ENCODE data around the gene TMEM120B. TPM values are rescaled to one million over a fixed set of nuclear protein-coding genes. Genes with fewer than 3 reads are reported as not detected.

TMEM120B gene
- total and polyA plus RNA-seq, 2 of the 4 experiments (the other 2 are of a cell fraction): 10.6 to 18.4 TPM

DNA sequence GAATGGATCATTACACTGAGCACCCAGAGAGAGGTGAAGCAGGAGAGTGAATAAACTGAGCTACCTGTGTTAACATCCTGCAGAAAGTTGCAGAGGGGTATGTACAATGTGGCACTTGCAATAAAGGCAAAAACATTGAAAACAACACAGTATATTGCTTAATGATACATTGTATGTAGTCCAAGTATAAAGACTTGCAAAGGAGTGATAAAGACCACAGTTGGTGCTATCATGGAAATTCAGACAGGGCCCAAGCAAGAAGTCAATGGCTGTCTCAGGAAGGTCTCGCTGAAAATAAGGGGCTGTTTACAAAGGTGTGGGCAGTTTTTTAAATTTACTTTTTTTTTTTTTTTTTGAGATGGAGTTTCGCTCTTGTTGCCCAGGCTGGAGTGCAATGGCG is 10.0 kb downstream of the TMEM120B start:
- Histone ChIP-seq H3K36me3 (ENCODE audit: control insufficient read depth, insufficient read depth, low read length) (peaks cover 5% of the 10 kb centered on the region), H3K9me1 (ENCODE audit: insufficient read depth, low read length) (peaks cover 30% of the 10 kb centered on the region), H3K4ac (ENCODE audit: low read depth, low read length) (no peak overlapping the region), H3K14ac (replicated peaks; ENCODE audit: low read depth, low read length) (no peak overlapping the region), H4K8ac (ENCODE audit: low read depth in 2 of 2, low read length in 2 of 2) (no peak overlapping the region), H2AK9ac (replicated peaks; ENCODE audit: low read depth, low read length, poor library complexity) (no peak overlapping the region), H4K5ac (ENCODE audit: low read depth, low read length) (no peak overlapping the region), H2AK5ac (ENCODE audit: low read depth, low read length) (no peak overlapping the region), H3K56ac (ENCODE audit: extremely low read depth, insufficient read depth, low read length) (no peak overlapping the region), H3K79me1 (ENCODE audit: low read depth in 1 of 2, low read length in 2 of 2) (peaks cover 36 to 68% of the 10 kb centered on the region in 2 experiments), H3K18ac (ENCODE audit: low read depth, low read length) (no peak overlapping the region), H3K27me3 (ENCODE audit: control insufficient read depth, insufficient read depth, low read length) (no peaks in the 10 kb centered on the region), H2BK20ac (ENCODE audit: low read depth, low read length) (no peak overlapping the region), H3K9me3 (ENCODE audit: control insufficient read depth, insufficient read depth, low read length) (no peaks in the 10 kb centered on the region), H4K91ac (ENCODE audit: insufficient read depth, low read depth, low read length) (no peak overlapping the region), H2BK120ac (ENCODE audit: low read depth, low read length) (no peak overlapping the region), H3K27ac (ENCODE audit: insufficient read depth, low read length) (no peak overlapping the region), H3K4me1 (ENCODE audit: control insufficient read depth, insufficient read depth, low read length) (peaks cover 12% of the 10 kb centered on the region), H3K4me2 (ENCODE audit: low read depth, low read length) (no peak overlapping the region), H2AFZ (replicated peaks; ENCODE audit: low read length, poor library complexity) (no peak overlapping the region), H4K20me1 (ENCODE audit: insufficient read depth, low read length) (peaks cover 28% of the 10 kb centered on the region), H3K4me3 (ENCODE audit: insufficient read depth, low read depth, low read length) (no peak overlapping the region), H3K9ac (ENCODE audit: low read depth, low read length) (no peak overlapping the region), H2BK5ac (ENCODE audit: low read depth, low read length, poor library complexity, severe bottlenecking) (no peak overlapping the region), H3K23ac (ENCODE audit: low read depth, low read length) (no peak overlapping the region), H2BK15ac (ENCODE audit: low read depth, low read length) (no peak overlapping the region)
- dilution Hi-C loops (cut with HindIII; ENCODE audit: low sequenced_read_pairs, unreplicated experiment) (no loop called here), in situ Hi-C loops (cut with MboI; ENCODE audit: low sequenced_read_pairs) (no loop called here), intact Hi-C loops (cut with micrococcal nuclease) (no loop called here)
- ChIA-PET POLR2A (ENCODE audit: unreplicated experiment) (no interaction called here), CTCF (no interaction called here)
- no peak for ATAC-seq (ENCODE audit: low read depth)
- TF ChIP-seq MXI1 (IDR thresholded peaks at IDR 0.05; ENCODE audit: borderline replicate concordance, low read depth, low read length): no peak
- TF ChIP-seq, protein P1, sequence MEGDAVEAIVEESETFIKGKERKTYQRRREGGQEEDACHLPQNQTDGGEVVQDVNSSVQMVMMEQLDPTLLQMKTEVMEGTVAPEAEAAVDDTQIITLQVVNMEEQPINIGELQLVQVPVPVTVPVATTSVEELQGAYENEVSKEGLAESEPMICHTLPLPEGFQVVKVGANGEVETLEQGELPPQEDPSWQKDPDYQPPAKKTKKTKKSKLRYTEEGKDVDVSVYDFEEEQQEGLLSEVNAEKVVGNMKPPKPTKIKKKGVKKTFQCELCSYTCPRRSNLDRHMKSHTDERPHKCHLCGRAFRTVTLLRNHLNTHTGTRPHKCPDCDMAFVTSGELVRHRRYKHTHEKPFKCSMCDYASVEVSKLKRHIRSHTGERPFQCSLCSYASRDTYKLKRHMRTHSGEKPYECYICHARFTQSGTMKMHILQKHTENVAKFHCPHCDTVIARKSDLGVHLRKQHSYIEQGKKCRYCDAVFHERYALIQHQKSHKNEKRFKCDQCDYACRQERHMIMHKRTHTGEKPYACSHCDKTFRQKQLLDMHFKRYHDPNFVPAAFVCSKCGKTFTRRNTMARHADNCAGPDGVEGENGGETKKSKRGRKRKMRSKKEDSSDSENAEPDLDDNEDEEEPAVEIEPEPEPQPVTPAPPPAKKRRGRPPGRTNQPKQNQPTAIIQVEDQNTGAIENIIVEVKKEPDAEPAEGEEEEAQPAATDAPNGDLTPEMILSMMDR (conservative IDR thresholded peaks at IDR 0.05; ENCODE audit: low read depth, low read length): no peak
- TF ChIP-seq, protein P2, sequence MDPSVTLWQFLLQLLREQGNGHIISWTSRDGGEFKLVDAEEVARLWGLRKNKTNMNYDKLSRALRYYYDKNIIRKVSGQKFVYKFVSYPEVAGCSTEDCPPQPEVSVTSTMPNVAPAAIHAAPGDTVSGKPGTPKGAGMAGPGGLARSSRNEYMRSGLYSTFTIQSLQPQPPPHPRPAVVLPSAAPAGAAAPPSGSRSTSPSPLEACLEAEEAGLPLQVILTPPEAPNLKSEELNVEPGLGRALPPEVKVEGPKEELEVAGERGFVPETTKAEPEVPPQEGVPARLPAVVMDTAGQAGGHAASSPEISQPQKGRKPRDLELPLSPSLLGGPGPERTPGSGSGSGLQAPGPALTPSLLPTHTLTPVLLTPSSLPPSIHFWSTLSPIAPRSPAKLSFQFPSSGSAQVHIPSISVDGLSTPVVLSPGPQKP (IDR thresholded peaks at IDR 0.05; ENCODE audit: borderline replicate concordance, low read depth, low read length): no peak
- TF ChIP-seq RAD21 (IDR thresholded peaks at IDR 0.05; ENCODE audit: low read length): no peak
- TF ChIP-seq NFE2L2 (IDR thresholded peaks at IDR 0.05; ENCODE audit: low read depth, low read length): no peak
- TF ChIP-seq, protein P3, sequence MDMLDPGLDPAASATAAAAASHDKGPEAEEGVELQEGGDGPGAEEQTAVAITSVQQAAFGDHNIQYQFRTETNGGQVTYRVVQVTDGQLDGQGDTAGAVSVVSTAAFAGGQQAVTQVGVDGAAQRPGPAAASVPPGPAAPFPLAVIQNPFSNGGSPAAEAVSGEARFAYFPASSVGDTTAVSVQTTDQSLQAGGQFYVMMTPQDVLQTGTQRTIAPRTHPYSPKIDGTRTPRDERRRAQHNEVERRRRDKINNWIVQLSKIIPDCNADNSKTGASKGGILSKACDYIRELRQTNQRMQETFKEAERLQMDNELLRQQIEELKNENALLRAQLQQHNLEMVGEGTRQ (IDR thresholded peaks at IDR 0.05; ENCODE audit: low read depth, low read length): no peak
- no peak for TF ChIP-seq RFX5 (IDR thresholded peaks at IDR 0.05; ENCODE audit: low read depth, low read length)
- TF ChIP-seq CEBPB (IDR thresholded peaks at IDR 0.05; ENCODE audit: low read depth, low read length): no peak
- no CpG with 5 or more reads among the region's 3 CpGs for WGBS, 2 experiments (ENCODE audit: extremely low coverage in 2 of 2, insufficient read length in 1 of 2)
- no peak for DNase-seq
- BruUV-seq (replicated peaks): no TSS peak

Measured in IMR-90 (cell line).